Activated naive CD8-positive, alpha-beta T cell treated with anti-CD3 and anti-CD28 coated beads for 36 hours (primary cell): ENCODE data around the gene MAP9. TPM values are rescaled to one million over a fixed set of nuclear protein-coding genes. Genes with fewer than 3 reads are reported as not detected.
"Not testable (repeated sequence)": the region's sequence is repeated elsewhere in the genome, so short reads cannot be mapped to it uniquely, and the experiment has no call there.

ENCODE experiments used
- DNase-seq: peaks from one replicate; pipeline ENCODE4 v3.0.0; 2021
- H3K27ac Mint-ChIP-seq: one replicate; pipeline ENCODE4 v1.8.0; 2022; ENCODE audit warnings: mild to moderate bottlenecking, moderate library complexity, mixed read lengths
- H3K27me3 Mint-ChIP-seq: one replicate; pipeline ENCODE4 v1.8.0; 2022; ENCODE audit warnings: mild to moderate bottlenecking, mixed read lengths
- H3K36me3 Mint-ChIP-seq: one replicate; pipeline ENCODE4 v1.8.0; 2021; ENCODE audit warnings: mild to moderate bottlenecking, mixed read lengths
- H3K4me1 Mint-ChIP-seq: one replicate; pipeline ENCODE4 v1.8.0; 2021; ENCODE audit warnings: mixed read lengths
- H3K4me3 Mint-ChIP-seq: one replicate; pipeline ENCODE4 v1.8.0; 2022; ENCODE audit warnings: mild to moderate bottlenecking, moderate library complexity, mixed read lengths
- H3K9me3 Mint-ChIP-seq: one replicate; pipeline ENCODE4 v1.8.0; 2022; ENCODE audit warnings: mixed read lengths
- total RNA-seq, 2 experiments: library from RNA; stranded (reverse); gene quantifications; one replicate each; pipeline ENCODE4 v1.2.3, GENCODE V29; 2021

Gene MAP9
- total RNA-seq, 2 experiments from 2014 or later: 8.1 to 8.4 TPM

DNA sequence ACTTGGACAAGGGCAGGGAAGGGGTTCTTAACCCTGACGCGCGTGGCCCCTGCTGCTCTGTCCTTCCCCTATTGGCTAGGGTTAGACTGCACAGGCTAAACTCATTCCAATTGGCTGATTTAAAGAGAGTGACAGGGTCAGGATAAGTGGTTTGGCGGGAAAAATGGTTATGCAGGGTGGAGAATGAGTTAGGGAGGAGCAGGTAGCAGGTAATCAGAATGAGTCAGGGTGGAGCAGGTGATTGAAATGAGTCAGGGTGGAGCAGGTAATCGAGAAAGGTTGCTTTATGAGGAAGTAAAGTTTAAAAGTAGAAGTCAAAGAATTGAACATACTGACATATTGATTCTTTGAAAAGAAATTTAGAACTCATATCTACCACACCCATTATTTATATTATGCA is 64.7 kb downstream of the MAP9 start:
- DNase-seq, H3K27ac Mint-ChIP-seq, H3K4me3 Mint-ChIP-seq, H3K4me1 Mint-ChIP-seq, H3K9me3 Mint-ChIP-seq, H3K36me3 Mint-ChIP-seq: not testable (repeated sequence)
- peaks cover 16% of the 10 kb centered on the region for H3K27me3 Mint-ChIP-seq

GRCh38 chr4:155307731-155308277 is 69.0 kb downstream of the MAP9 start:
- no peaks in the 10 kb centered on the region for H3K36me3 Mint-ChIP-seq
- H3K9me3 Mint-ChIP-seq: no peaks in the 10 kb centered on the region
- H3K27me3 Mint-ChIP-seq: peaks cover 10% of the 10 kb centered on the region
- no peak overlapping the region for H3K4me3 Mint-ChIP-seq
- no peaks in the 10 kb centered on the region for H3K4me1 Mint-ChIP-seq
- H3K27ac Mint-ChIP-seq: no peak overlapping the region
- no peak for DNase-seq

DNA sequence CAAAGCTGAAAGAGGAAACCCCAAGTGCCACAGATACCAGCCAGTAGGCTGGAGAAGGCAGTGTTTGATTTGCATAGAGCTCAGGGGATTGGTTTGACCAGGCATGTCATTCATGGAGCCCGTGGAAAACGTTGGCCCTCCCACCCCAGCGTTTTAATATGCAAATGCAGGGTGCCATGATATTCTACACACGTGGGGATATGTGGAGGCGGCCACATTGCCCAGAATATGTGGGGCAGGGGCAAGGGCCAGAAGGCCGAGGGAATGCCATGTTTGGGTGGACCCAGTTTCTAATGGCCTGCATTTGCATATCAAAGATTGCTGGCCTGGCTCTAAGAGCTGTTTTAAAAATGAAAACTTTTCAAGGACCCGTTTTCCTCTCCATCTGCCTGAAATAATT is 71.1 kb downstream of the MAP9 start:
- H3K4me1 Mint-ChIP-seq: no peaks in the 10 kb centered on the region
- no peak for DNase-seq
- H3K27me3 Mint-ChIP-seq: peaks cover 2% of the 10 kb centered on the region
- no peak overlapping the region for H3K27ac Mint-ChIP-seq
- H3K4me3 Mint-ChIP-seq: no peak overlapping the region
- no peaks in the 10 kb centered on the region for H3K36me3 Mint-ChIP-seq
- H3K9me3 Mint-ChIP-seq: no peaks in the 10 kb centered on the region

- Mint-ChIP-seq H3K9me3 (no peaks in the 10 kb centered on the region), H3K4me3 (no peak overlapping the region), H3K27me3 (peaks cover 2% of the 10 kb centered on the region), H3K36me3 (no peaks in the 10 kb centered on the region), H3K27ac (no peak overlapping the region), H3K4me1 (no peaks in the 10 kb centered on the region)
- no peak for DNase-seq
These were observed 72.4 kb downstream of the MAP9 start for GRCh38 chr4:155304375-155304774.

GRCh38 chr4:155299103-155299502 is 77.7 kb downstream of the MAP9 start:
- H3K4me1 Mint-ChIP-seq: no peaks in the 10 kb centered on the region
- H3K4me3 Mint-ChIP-seq: no peak overlapping the region
- no peaks in the 10 kb centered on the region for H3K27me3 Mint-ChIP-seq
- DNase-seq: no peak
- no peaks in the 10 kb centered on the region for H3K36me3 Mint-ChIP-seq
- peaks cover 4% of the 10 kb centered on the region for H3K9me3 Mint-ChIP-seq
- no peak overlapping the region for H3K27ac Mint-ChIP-seq

Other genes with a start within 250 kb of the MAP9 start
- not detected for gene NPY2R, start 168.3 kb downstream of the MAP9 start, total RNA-seq